Measurements from ENCODE around the gene TSHR.
A peak's percentile ranks its signal among the peaks of the same experiment; 100 is the strongest.

DNA sequence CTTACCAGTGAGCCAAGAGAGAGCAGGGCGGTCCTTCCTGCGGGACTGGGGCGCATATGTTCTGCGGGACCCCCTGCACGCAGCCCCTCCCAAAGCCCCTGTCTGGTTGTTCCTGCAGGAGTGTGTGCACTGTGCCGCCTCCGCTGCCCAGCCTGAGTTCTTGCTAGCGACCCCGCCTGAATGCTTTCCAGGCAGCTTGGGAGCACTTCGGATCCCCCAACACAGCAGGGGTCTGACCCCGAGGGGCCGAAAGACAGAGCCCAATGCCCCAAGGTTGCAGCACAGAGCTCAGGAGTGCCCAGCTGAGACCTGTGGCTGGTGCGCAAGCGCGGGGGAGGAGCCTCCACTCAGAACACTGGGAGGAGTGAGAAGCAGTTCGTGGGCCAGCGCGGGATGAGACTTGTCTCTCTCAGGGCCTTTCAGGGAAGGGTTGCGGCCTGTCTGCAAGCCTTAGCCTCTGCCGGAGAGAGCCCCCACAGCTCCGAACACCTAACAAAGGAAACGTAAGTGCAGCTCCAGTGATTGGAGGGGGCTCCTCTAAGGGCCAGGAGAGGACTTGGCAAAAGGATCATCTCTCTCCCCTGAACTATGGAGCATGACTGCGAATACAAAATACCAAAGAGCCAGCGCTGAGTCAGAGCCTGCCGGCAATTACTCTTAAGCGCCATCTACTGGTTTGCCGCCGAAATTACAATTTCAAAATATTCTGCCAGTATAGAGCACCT, 214.8 kb downstream of the TSHR start:
- TF ChIP-seq JUNB (IDR thresholded peaks at IDR 0.05; ENCODE audit: unreplicated experiment) (no peak), EZH2 (IDR thresholded peaks at IDR 0.05; ENCODE audit: low read depth, unreplicated experiment) (no peak), POLR2AphosphoS5 (IDR thresholded peaks at IDR 0.05; ENCODE audit: low read depth) (peak; percentile 90)
- TF ChIP-seq, protein P1, sequence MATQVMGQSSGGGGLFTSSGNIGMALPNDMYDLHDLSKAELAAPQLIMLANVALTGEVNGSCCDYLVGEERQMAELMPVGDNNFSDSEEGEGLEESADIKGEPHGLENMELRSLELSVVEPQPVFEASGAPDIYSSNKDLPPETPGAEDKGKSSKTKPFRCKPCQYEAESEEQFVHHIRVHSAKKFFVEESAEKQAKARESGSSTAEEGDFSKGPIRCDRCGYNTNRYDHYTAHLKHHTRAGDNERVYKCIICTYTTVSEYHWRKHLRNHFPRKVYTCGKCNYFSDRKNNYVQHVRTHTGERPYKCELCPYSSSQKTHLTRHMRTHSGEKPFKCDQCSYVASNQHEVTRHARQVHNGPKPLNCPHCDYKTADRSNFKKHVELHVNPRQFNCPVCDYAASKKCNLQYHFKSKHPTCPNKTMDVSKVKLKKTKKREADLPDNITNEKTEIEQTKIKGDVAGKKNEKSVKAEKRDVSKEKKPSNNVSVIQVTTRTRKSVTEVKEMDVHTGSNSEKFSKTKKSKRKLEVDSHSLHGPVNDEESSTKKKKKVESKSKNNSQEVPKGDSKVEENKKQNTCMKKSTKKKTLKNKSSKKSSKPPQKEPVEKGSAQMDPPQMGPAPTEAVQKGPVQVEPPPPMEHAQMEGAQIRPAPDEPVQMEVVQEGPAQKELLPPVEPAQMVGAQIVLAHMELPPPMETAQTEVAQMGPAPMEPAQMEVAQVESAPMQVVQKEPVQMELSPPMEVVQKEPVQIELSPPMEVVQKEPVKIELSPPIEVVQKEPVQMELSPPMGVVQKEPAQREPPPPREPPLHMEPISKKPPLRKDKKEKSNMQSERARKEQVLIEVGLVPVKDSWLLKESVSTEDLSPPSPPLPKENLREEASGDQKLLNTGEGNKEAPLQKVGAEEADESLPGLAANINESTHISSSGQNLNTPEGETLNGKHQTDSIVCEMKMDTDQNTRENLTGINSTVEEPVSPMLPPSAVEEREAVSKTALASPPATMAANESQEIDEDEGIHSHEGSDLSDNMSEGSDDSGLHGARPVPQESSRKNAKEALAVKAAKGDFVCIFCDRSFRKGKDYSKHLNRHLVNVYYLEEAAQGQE (IDR thresholded peaks at IDR 0.05; ENCODE audit: unreplicated experiment): no peak
- TF ChIP-seq, protein P2, sequence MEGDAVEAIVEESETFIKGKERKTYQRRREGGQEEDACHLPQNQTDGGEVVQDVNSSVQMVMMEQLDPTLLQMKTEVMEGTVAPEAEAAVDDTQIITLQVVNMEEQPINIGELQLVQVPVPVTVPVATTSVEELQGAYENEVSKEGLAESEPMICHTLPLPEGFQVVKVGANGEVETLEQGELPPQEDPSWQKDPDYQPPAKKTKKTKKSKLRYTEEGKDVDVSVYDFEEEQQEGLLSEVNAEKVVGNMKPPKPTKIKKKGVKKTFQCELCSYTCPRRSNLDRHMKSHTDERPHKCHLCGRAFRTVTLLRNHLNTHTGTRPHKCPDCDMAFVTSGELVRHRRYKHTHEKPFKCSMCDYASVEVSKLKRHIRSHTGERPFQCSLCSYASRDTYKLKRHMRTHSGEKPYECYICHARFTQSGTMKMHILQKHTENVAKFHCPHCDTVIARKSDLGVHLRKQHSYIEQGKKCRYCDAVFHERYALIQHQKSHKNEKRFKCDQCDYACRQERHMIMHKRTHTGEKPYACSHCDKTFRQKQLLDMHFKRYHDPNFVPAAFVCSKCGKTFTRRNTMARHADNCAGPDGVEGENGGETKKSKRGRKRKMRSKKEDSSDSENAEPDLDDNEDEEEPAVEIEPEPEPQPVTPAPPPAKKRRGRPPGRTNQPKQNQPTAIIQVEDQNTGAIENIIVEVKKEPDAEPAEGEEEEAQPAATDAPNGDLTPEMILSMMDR (conservative IDR thresholded peaks at IDR 0.05; ENCODE audit: low read depth in 2 of 2): peak; percentile 78 to 89
